WTC11 (cell line): ENCODE data around the gene ZNF205. TPM values are rescaled to one million over a fixed set of nuclear protein-coding genes. Genes with fewer than 3 reads are reported as not detected.

Experiments used
- ATAC-seq: fragments of 200-7000 bp; cut with Tn5 transposase; 2 replicates; pipeline ENCODE4 v1.10.0; 2021; ENCODE audit warnings: mild to moderate bottlenecking, moderate library complexity
- CTCF ChIA-PET: fragments of 300-600 bp; sonication (Branson Sonifier 250); formaldehyde crosslinking; loops from one replicate; lab custom pipeline; 2021; ENCODE audit warnings: antibody characterized with exemption; lab: Charles Lee
- POLR2A ChIA-PET: fragments of 350-600 bp; sonication (Branson Sonifier 250); formaldehyde crosslinking; loops from one replicate; lab custom pipeline; 2021; ENCODE audit warnings: antibody characterized with exemption; lab: Charles Lee
- DNase-seq: peaks from one replicate; pipeline ENCODE4 v3.0.0; 2021; ENCODE audit warnings: low spot score
- H3K27ac Mint-ChIP-seq: 2 replicates; pipeline ENCODE4 v1.8.0; 2021; ENCODE audit warnings: mixed read lengths
- H3K27me3 Mint-ChIP-seq: 2 replicates; pipeline ENCODE4 v1.8.0; 2021; ENCODE audit warnings: low read depth, mild to moderate bottlenecking, moderate library complexity, mixed read lengths
- H3K36me3 Mint-ChIP-seq: 2 replicates; pipeline ENCODE4 v1.8.0; 2021; ENCODE audit warnings: mixed read lengths
- H3K4me1 Mint-ChIP-seq: 2 replicates; pipeline ENCODE4 v1.8.0; 2022; ENCODE audit warnings: mixed read lengths
- H3K4me3 Mint-ChIP-seq: 2 replicates; pipeline ENCODE4 v1.8.0; 2021; ENCODE audit warnings: mild to moderate bottlenecking, moderate library complexity, mixed read lengths
- H3K9me3 Mint-ChIP-seq: 2 replicates; pipeline ENCODE4 v1.8.0; 2021; ENCODE audit warnings: mixed read lengths
- AFF4 ChIP-seq: sonication (generic); formaldehyde crosslinking; IDR thresholded peaks from 2 replicates; pipeline ENCODE4 v1.8.1; 2023; ENCODE audit warnings: mild to moderate bottlenecking, missing genetic modification reagents, borderline replicate concordance
- ATF3 ChIP-seq: sonication (generic); formaldehyde crosslinking; conservative IDR thresholded peaks from 2 replicates; pipeline ENCODE4 v1.8.1; 2022; ENCODE audit warnings: mild to moderate bottlenecking, missing genetic modification reagents
- ATF6 ChIP-seq: sonication (generic); formaldehyde crosslinking; IDR thresholded peaks from 2 replicates; pipeline ENCODE4 v1.8.1; 2023; ENCODE audit warnings: mild to moderate bottlenecking, missing genetic modification reagents
- CBFB ChIP-seq: sonication (generic); formaldehyde crosslinking; IDR thresholded peaks from 2 replicates; pipeline ENCODE4 v1.8.1; 2022; ENCODE audit warnings: mild to moderate bottlenecking, low read depth, missing genetic modification reagents
- FOXP1 ChIP-seq: sonication (generic); formaldehyde crosslinking; IDR thresholded peaks from 2 replicates; pipeline ENCODE4 v1.8.0; 2022; ENCODE audit warnings: missing genetic modification reagents, mild to moderate bottlenecking, moderate library complexity, borderline replicate concordance
- IRF1 ChIP-seq: sonication (generic); formaldehyde crosslinking; IDR thresholded peaks from 2 replicates; pipeline ENCODE4 v1.8.0; 2023; ENCODE audit warnings: missing genetic modification reagents
- IRF2 ChIP-seq: sonication (generic); formaldehyde crosslinking; IDR thresholded peaks from 2 replicates; pipeline ENCODE4 v1.8.0; 2022; ENCODE audit warnings: low read depth, missing genetic modification reagents, borderline replicate concordance
- MXD4 ChIP-seq: fragments of 250-450 bp; sonication (Bioruptor Pico); IDR thresholded peaks from 2 replicates; pipeline ENCODE4 v1.8.0; 2021; ENCODE audit warnings: mild to moderate bottlenecking, moderate library complexity, borderline replicate concordance
- PRDM15 ChIP-seq: sonication (generic); formaldehyde crosslinking; IDR thresholded peaks from 2 replicates; pipeline ENCODE4 v1.8.0; 2022; ENCODE audit warnings: missing genetic modification reagents
- SMAD3 ChIP-seq: sonication (generic); formaldehyde crosslinking; IDR thresholded peaks from 2 replicates; pipeline ENCODE4 v1.8.0; 2022; ENCODE audit warnings: missing genetic modification reagents, mild to moderate bottlenecking, borderline replicate concordance
- STAT6 ChIP-seq: sonication (generic); formaldehyde crosslinking; conservative IDR thresholded peaks from 2 replicates; pipeline ENCODE4 v1.8.1; 2023; ENCODE audit warnings: mild to moderate bottlenecking, low read depth, missing genetic modification reagents, moderate library complexity
- TEAD1 ChIP-seq: sonication (generic); formaldehyde crosslinking; IDR thresholded peaks from 2 replicates; pipeline ENCODE4 v1.8.0; 2022; ENCODE audit warnings: mild to moderate bottlenecking, missing genetic modification reagents
- TEAD4 ChIP-seq: sonication (generic); formaldehyde crosslinking; IDR thresholded peaks from 2 replicates; pipeline ENCODE4 v1.8.0; 2022; ENCODE audit warnings: mild to moderate bottlenecking, missing genetic modification reagents
- ZBTB21 ChIP-seq: sonication (generic); formaldehyde crosslinking; IDR thresholded peaks from 2 replicates; pipeline ENCODE4 v1.8.1; 2023; ENCODE audit warnings: mild to moderate bottlenecking, missing genetic modification reagents, borderline replicate concordance
- ZNF138 ChIP-seq: sonication (generic); formaldehyde crosslinking; conservative IDR thresholded peaks from 2 replicates; pipeline ENCODE4 v1.8.1; 2022; ENCODE audit warnings: mild to moderate bottlenecking, moderate library complexity, missing genetic modification reagents
- ZNF232 ChIP-seq: sonication (generic); formaldehyde crosslinking; IDR thresholded peaks from 2 replicates; pipeline ENCODE4 v1.8.0; 2022; ENCODE audit warnings: mild to moderate bottlenecking, missing genetic modification reagents
- ZNF425 ChIP-seq: fragments of 250-450 bp; sonication (Bioruptor Pico); conservative IDR thresholded peaks from 2 replicates; pipeline ENCODE4 v1.9.0; 2021; ENCODE audit warnings: mild to moderate bottlenecking
- total RNA-seq: library from RNA; stranded (reverse); gene quantifications from 3 replicates; pipeline ENCODE4 v1.2.3, GENCODE V29; 2021

The ZNF205 gene
- total RNA-seq, 1 experiment from 2014 or later = 22.7 TPM

- TF ChIP-seq ZNF425 (CRISPR knock-in tag) = no peak
- TF ChIP-seq TEAD4 (CRISPR knock-in tag) = no peak; the same call in 1 of the 2 replicates
Observed at GRCh38 chr16:3123986-3124886, 11.8 kb downstream of the ZNF205 start (continued).

- Mint-ChIP-seq H3K4me1 (peaks cover 41% of the 10 kb centered on the region), H3K27ac (peak overlapping the region; percentile 98), H3K4me3 (peak overlapping the region; percentile 50), H3K36me3 (peaks cover 9% of the 10 kb centered on the region; the same call in 1 of the 2 replicates), H3K27me3 (no peaks in the 10 kb centered on the region), H3K9me3 (no peaks in the 10 kb centered on the region)
- POLR2A ChIA-PET = interaction anchor here (0.7 to 1.4 kb wide), 2 partner anchors 28 to 96 kb away, joined by 3 read pairs; no protein-coding TSS in a partner anchor
- CTCF ChIA-PET = interaction anchor here (0.6 to 6.0 kb wide), 11 partner anchors 14 to 253 kb away, joined by 3 to 112 read pairs (median 4); partner anchors contain the start of genes ZNF205 and ZSCAN10
- peak; percentile 52 for DNase-seq
- ATAC-seq = peak; percentile 1; the same call in 1 of the 2 replicates
- TF ChIP-seq SMAD3 (CRISPR knock-in tag) (no peak), IRF2 (CRISPR knock-in tag) (no peak), MXD4 (no peak), ZNF138 (CRISPR knock-in tag) (no peak), ZNF232 (no peak), CBFB (CRISPR knock-in tag) (no peak), ZBTB21 (CRISPR knock-in tag) (no peak), FOXP1 (CRISPR knock-in tag) (no peak), STAT6 (CRISPR knock-in tag) (no peak), AFF4 (no peak), ATF3 (CRISPR knock-in tag) (no peak), PRDM15 (no peak), TEAD1 (CRISPR knock-in tag) (no peak), TEAD4 (CRISPR knock-in tag) (no peak), ATF6 (CRISPR knock-in tag) (no peak), IRF1 (CRISPR knock-in tag) (no peak)
Observed at GRCh38 chr16:3127745-3128144, 15.4 kb downstream of the ZNF205 start.
